Ovary (tissue), 9 donors: ENCODE data around the gene SCN2B. TPM values are rescaled to one million over a fixed set of nuclear protein-coding genes. Genes with fewer than 3 reads are reported as not detected.

ENCODE experiments used
- DNase-seq, 5 donors: peaks; one replicate each; pipeline ENCODE4 v3.0.0-alpha.2; 2019 to 2020
- H3K27ac ChIP-seq, 2 donors: fragments of 200-600 bp; one replicate each; pipeline versions ENCODE4 v1.5.1 to v1.8.0; 2019 to 2022
- H3K27me3 ChIP-seq: fragments of 200-600 bp; one replicate; pipeline ENCODE4 v1.8.0; 2022
- H3K36me3 ChIP-seq: fragments of 200-600 bp; sonication (generic); one replicate; pipeline ENCODE4 v1.5.1; 2019
- H3K4me1 ChIP-seq: one replicate; pipeline ENCODE4 v1.8.1; 2013; ENCODE audit warnings: mild to moderate bottlenecking, moderate library complexity; ENCODE audit not compliant: insufficient read depth
- H3K4me3 ChIP-seq: fragments of 200-600 bp; sonication (generic); one replicate; pipeline ENCODE4 v1.5.1; 2017
- H3K9me3 ChIP-seq, 2 donors: fragments of 200-600 bp in 1 of 2; sonication (generic) in 1 of 2; one replicate each; pipeline versions ENCODE4 v1.5.1 to v1.8.1; 2013 to 2019; ENCODE audit warnings: mild to moderate bottlenecking in 1 of 2, moderate library complexity in 1 of 2
- EP300 ChIP-seq: sonication (generic); formaldehyde crosslinking; IDR thresholded peaks from one replicate; pipeline ENCODE4 v1.6.1; 2017; ENCODE audit warnings: antibody characterized with exemption
- POLR2A ChIP-seq: fragments of 450-650 bp; IDR thresholded peaks from one replicate; pipeline ENCODE4 v1.6.1; 2017; ENCODE audit warnings: antibody characterized with exemption, mild to moderate bottlenecking, moderate library complexity
- WGBS, 3 donors: extraction: QIAGEN DNeasy Blood & Tissue Kit in 1 of 3; methylation state at CpG; one replicate each; pipeline versions ENCODE4 v1.1.5 to v1.1.7; 2013 to 2017; 5-methylcytosine and 5-hydroxymethylcytosine counted together
- intact Hi-C, 4 donors: fragments of 100-400 bp; cut with DNase I; formaldehyde crosslinking; loops; one replicate each; pipeline versions ENCODE4 v1.11.0 to v1.15.1; 2022 to 2023
- polyA plus RNA-seq, 2 donors: library from polyadenylated mRNA; stranded (reverse); fragments of 200-250 nt in 1 of 2; fragments of 350-450 nt in 1 of 2; fragmentation: Illumina TruSeq in 1 of 2; extraction: RNeasy Lipid Tissue Mini Kit (QIAGEN cat#74804) in 1 of 2; gene quantifications; one replicate each; pipeline ENCODE4 v1.2.3, GENCODE V29; 2013 to 2014
- total RNA-seq, 7 donors: library from RNA; depleted of rRNA in 2 of 7; stranded (reverse); fragments of >200 nt in 2 of 7; fragmentation: NEBNext Ultra II Directional in 3 of 7; extraction: Animal tissue kit (Norgen Biotek cat#: 25700) in 3 of 7; gene quantifications; one replicate each; pipeline versions ENCODE4 v1.1.0 to v1.2.4, GENCODE V29; 2016 to 2023
- TF ChIP-seq, protein P1 (sequence below), 3 donors: fragments of 450-650 bp in 2 of 3; fragments of 200-600 bp in 1 of 3; IDR thresholded peaks; one replicate each; pipeline versions ENCODE4 v1.5.1 to v1.8.0; 2016 to 2022; ENCODE audit warnings: antibody characterized with exemption in 3 of 3, mild to moderate bottlenecking in 1 of 3
- donor health status: DM: no; HTN: no; CAD: no; lungs with moderate emphysema.
- donor health status: DM: no; HTN: no; CAD: no.
- donor health status: Bipolar disorder and iron deficiency.
- donor health status: DM: yes; HTN: yes; CAD: no.
- donor health status: DM: no; HTN: no; CAD: no.
- donor health status: DM: yes; HTN: yes; CAD: no.

Gene SCN2B
- total and polyA plus RNA-seq, 9 donors, result 0.11 to 2.1 (median 0.38) TPM

DNA sequence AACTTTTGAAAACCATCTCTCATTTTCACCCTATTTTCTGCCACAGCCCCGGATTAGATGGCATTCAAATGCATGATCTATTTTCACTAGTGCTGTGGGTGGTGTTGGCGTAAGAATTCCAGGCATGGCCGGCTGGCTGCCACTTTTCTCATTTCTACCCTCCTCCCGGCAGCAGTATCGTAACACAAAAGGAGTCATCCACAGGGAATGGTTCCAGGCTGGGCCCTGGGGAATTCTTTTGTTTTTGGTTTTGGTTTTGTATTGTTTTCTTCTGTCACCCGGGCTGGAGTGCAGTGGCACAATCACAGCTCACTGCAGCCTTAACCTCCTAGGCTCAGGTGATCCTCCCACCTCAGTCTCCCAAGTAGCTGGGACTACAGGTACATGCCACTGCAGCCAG, 34.6 kb upstream of the SCN2B start:
- 18 to 35% (median 32%) methylated on average over 6 of the region's 6 CpGs for WGBS, 3 donors
- TF ChIP-seq POLR2A (no peak), EP300 (no peak)
- TF ChIP-seq, protein P1, sequence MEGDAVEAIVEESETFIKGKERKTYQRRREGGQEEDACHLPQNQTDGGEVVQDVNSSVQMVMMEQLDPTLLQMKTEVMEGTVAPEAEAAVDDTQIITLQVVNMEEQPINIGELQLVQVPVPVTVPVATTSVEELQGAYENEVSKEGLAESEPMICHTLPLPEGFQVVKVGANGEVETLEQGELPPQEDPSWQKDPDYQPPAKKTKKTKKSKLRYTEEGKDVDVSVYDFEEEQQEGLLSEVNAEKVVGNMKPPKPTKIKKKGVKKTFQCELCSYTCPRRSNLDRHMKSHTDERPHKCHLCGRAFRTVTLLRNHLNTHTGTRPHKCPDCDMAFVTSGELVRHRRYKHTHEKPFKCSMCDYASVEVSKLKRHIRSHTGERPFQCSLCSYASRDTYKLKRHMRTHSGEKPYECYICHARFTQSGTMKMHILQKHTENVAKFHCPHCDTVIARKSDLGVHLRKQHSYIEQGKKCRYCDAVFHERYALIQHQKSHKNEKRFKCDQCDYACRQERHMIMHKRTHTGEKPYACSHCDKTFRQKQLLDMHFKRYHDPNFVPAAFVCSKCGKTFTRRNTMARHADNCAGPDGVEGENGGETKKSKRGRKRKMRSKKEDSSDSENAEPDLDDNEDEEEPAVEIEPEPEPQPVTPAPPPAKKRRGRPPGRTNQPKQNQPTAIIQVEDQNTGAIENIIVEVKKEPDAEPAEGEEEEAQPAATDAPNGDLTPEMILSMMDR (IDR thresholded peaks at IDR 0.05), result no peak
- Histone ChIP-seq H3K4me1 (no peaks in the 10 kb centered on the region), H3K36me3 (no peaks in the 10 kb centered on the region), H3K27ac (no peak overlapping the region), H3K9me3 (no peaks in the 10 kb centered on the region), H3K27me3 (no peaks in the 10 kb centered on the region), H3K4me3 (no peak overlapping the region)
- intact Hi-C loops, result no loop called here
- no peak for DNase-seq

DNA sequence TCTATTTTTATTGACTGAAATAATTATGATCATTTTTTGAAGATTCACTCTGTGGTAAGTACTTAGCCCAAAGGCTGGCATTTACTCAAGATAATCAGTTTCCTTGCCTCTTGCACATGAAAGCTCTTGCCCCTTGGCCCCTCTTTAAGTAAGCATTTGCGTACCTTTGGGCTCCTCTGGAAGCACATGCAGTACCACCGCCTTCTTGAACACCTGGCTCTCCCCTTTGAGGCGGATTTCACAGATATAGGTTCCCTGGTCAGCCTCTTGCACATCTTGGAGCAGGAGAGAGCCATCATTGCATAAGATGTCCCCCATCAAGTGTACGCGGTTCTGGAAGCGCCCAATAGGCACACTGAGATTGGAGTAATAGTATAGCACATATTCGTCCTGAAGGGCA, 33.9 kb upstream of the SCN2B start:
- no peak for DNase-seq
- 83 to 88% (median 84%) methylated on average over 7 of the region's 7 CpGs for WGBS, 3 donors
- H3K4me1 ChIP-seq, result no peaks in the 10 kb centered on the region
- H3K27ac ChIP-seq, result no peak overlapping the region
- TF ChIP-seq POLR2A (no peak), EP300 (no peak)
- TF ChIP-seq, protein P1 (IDR thresholded peaks at IDR 0.05), result no peak
- intact Hi-C loops, result no loop called here
- H3K4me3 ChIP-seq, result no peak overlapping the region
- H3K27me3 ChIP-seq, result no peaks in the 10 kb centered on the region
- H3K9me3 ChIP-seq, result no peaks in the 10 kb centered on the region
- H3K36me3 ChIP-seq, result no peaks in the 10 kb centered on the region

DNA sequence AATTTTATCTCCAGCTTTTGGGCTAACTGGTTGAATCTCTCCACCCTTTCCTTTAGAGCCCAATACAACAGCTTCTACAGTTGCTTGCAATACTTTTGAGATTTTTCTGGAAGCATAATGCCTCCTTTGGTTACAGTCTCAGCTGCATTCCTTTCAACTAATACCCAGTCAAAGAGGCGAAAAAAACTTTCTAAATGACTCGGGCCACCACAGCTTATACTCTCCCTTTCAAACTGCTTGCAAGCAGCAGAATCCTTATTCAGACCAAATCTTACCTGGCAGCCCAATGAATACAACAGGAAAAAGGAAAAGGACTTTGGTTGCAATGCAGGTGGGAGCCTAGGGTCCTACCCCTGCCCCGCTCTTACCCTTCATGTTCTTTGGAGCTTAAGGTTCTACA, 32.6 kb upstream of the SCN2B start:
- H3K9me3 ChIP-seq, result no peaks in the 10 kb centered on the region
- H3K27ac ChIP-seq, result no peak overlapping the region
- intact Hi-C loops, result no loop called here
- WGBS, 3 donors, result 83 to 88% (median 84%) methylated on average over 3 of the region's 3 CpGs
- no peak overlapping the region for H3K4me3 ChIP-seq
- no peaks in the 10 kb centered on the region for H3K36me3 ChIP-seq
- DNase-seq, result no peak
- H3K27me3 ChIP-seq, result no peaks in the 10 kb centered on the region
- TF ChIP-seq, protein P1 (IDR thresholded peaks at IDR 0.05), result no peak
- no peak for TF ChIP-seq EP300
- TF ChIP-seq POLR2A, result no peak
- no peaks in the 10 kb centered on the region for H3K4me1 ChIP-seq

GRCh38 chr11:118207079-118207478, 30.6 kb upstream of the SCN2B start:
- H3K4me1 ChIP-seq, result no peaks in the 10 kb centered on the region
- no peaks in the 10 kb centered on the region for H3K27me3 ChIP-seq
- H3K27ac ChIP-seq, result no peak overlapping the region
- H3K9me3 ChIP-seq, result no peaks in the 10 kb centered on the region
- H3K4me3 ChIP-seq, result no peak overlapping the region
- DNase-seq, result no peak
- 82 to 88% (median 83%) methylated on average over 2 of the region's 2 CpGs for WGBS, 3 donors
- intact Hi-C loops, result no loop called here
- TF ChIP-seq, protein P1 (IDR thresholded peaks at IDR 0.05), result no peak
- TF ChIP-seq POLR2A (no peak), EP300 (no peak)
- H3K36me3 ChIP-seq, result no peaks in the 10 kb centered on the region
